ENCODE data around the gene GPC1. TPM values are rescaled to one million over a fixed set of nuclear protein-coding genes. Genes with fewer than 3 reads are reported as not detected.

GPC1 gene
- total RNA-seq, 1 donor from 2014 or later: 88.1 TPM

- peak; percentile 39 for DNase-seq (ENCODE audit: low spot score)
Measured at GRCh38 chr2:240396623-240397541, 38.6 kb upstream of the GPC1 start.

- peak; percentile 40 for DNase-seq (ENCODE audit: low spot score)
Measured at GRCh38 chr2:240397542-240397916, 37.9 kb upstream of the GPC1 start.

DNA sequence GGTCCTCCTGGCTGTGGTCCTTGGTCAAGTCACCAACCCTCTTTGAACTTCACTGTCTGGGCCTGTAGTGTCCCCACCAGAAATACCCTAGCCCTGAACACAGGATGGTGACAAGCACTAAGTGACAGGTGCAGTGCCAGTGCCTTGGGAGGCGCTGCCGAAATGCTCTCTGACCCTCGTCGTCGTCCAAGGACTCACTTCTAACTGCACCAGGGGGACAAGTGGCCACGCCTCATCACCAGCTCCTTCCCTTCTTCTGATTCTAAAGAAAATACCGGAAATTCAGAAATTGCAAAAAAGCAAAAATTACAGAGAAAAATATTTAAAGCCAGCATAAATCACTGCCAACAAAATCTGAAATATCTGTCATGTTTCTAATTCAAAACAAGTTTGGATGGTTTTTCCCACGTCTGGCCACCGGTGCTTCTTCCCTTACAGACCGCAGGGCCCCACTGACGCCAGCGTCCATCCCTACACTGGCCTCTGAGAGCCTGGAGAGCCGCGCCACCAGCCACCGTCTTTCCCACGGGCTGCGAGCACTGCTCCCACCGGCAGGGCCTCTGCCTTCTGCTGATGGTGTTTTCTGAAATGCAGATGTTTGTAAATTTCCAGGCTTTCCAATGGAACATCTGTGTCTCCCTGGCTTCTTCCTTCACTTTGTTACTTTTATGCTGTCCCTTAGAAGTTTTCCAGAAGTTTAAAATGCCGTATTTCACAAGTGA lies 37.4 kb upstream of the GPC1 start:
- peak; percentile 38 for DNase-seq (ENCODE audit: low spot score)

- peak; percentile 37 for DNase-seq (ENCODE audit: low spot score)
Measured at GRCh38 chr2:240398661-240399267, 36.7 kb upstream of the GPC1 start.

DNA sequence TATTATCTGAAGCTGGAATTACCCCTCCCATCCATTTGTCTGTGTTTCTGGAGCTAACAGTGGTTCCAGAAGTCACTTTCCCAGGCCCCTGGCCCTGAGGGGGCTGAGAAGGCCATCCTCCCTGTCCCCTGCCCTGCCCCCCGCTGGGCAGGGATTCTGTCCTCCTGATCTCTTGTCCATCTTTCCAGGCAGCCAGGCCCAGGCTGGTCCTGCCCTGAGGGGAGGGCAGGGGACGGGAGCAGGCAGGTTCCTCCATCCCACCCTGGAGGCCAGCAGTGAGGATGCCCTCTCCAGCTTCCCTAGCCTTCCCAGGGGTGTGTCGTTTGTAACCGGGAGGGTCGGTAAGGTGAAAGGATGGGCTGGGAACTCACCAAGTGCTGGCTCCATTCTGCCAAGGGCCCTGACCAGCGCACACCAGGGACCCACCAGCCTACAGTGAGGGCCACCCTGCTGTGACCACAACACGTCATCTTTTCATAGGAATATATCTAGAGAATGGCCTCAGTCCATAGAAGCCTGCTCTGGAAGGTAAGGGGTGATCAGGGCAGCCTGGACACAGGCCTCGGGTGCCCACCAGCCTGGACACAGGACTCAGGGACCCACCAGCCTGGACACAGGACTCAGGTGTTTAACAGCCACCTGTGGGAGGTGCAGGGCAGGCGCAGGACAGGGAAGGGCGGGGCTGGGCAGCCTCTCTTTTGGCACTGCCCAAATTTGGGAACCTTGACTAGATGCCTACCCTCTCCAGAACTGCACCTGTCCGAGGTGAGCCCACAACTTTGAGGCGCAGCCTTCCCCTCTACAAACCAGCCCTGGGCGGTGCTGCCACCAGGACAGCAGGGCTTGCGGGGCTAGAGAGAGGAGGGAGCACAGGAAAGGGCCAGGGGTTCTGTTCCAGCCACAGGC lies 35.8 kb upstream of the GPC1 start:
- DNase-seq (ENCODE audit: low spot score): peak; percentile 29

GRCh38 chr2:240400371-240401161 lies 34.9 kb upstream of the GPC1 start:
- peak; percentile 36 for DNase-seq (ENCODE audit: low spot score)

GRCh38 chr2:240401308-240401707 lies 34.2 kb upstream of the GPC1 start:
- no peak for DNase-seq (ENCODE audit: low spot score)

DNA sequence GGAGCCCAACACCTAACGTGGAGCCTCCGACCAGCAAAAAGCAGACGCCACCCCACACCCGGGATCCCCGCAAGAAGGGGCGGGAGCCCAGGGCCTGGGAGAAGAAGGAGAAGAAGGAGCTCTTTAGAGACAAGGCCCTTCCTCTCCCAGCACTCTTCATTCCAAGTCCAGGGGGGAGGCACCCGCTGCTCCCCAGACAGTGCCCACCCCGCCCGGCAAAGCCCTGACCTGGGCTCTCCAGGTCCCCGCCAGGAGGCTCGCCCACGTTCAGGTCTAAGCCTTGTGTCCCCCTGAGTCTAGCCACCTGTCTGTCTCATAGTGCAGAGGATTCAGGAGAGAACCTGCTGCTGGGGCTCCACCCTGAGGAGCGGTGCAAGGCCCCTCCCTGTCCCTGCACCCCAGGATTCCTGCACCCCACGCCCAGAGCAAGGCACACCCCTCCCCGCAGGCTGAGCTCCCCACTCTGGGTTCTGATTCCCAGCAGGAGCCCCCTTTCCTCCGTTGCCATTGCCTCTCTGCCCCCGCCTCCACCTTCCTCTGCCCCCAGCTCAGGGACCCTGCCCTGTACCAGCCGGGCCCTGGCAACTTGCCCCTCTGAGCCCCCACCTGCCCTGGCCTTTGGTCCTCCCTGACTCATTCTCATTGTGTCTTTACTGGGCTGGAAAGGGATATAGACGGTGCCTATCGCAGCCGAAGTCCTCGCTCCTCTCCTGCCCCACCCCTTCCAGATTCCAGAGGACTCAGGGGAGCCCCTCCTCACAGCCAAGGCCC lies 33.5 kb upstream of the GPC1 start:
- DNase-seq (ENCODE audit: low spot score): peak; percentile 41

DNA sequence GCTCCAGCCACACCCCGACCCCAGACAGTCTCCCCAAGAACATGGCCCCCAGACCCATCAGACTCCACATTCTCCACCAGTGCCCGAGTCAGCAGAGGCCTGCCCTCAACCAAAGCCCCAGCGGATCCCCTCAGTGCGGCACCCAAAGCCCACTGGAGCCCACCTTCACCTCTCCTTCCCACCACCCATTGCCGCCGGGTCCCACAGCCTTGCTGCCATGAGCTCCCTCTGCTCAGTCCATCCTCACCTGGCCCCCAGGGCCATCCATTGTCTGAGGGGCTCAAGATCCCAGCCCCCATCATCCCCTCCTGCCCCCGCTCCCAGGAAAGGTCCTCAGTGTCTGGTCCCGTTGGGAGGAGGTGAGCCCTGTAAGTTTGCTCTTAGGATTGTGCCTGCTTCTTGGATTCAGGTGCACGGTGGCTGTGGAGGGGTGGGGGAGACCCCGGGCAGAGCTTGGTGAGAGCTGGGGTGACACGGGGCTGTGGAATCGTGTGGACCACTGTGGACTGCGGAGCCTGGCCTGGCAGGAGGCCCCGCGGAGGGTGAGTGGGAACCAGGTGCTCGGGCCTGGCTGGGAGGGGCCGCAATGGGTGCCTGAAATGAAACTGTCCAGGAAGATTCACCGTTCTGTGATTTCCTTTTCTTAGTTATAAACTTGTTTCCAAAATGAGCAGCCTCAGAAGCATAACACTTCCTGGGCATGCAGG lies 32.7 kb upstream of the GPC1 start:
- DNase-seq (ENCODE audit: low spot score): peak; percentile 27

GRCh38 chr2:240403396-240404104 lies 31.9 kb upstream of the GPC1 start:
- DNase-seq (ENCODE audit: low spot score): peak; percentile 14

GRCh38 chr2:240404174-240404852 lies 31.1 kb upstream of the GPC1 start:
- peak; percentile 14 for DNase-seq (ENCODE audit: low spot score)

GRCh38 chr2:240405133-240405532 lies 30.3 kb upstream of the GPC1 start:
- peak; percentile 15 for DNase-seq (ENCODE audit: low spot score)

- peak; percentile 27 for DNase-seq (ENCODE audit: low spot score)
Measured at GRCh38 chr2:240405684-240406313, 29.7 kb upstream of the GPC1 start.

- no peak for DNase-seq (ENCODE audit: low spot score)
Measured at GRCh38 chr2:240407090-240407489, 28.4 kb upstream of the GPC1 start.

DNA sequence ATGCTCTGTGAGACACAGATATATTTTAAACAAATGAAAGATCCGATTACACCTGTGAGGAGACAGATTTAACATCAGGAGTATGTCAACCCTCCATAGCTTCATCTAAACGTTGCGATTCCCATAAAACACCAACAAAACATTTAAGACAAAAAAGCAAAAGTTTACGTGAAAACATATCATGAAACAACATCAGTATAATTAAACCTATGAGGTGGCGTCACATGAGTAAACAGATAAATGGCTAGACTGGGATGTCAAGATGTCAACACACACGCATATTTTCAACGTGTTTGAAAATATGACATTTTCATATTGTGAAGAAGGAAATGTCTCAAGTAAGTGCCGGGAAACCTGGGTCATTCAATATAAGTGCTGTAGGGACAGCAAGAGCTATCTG lies 25.5 kb upstream of the GPC1 start:
- DNase-seq (ENCODE audit: low spot score): no peak

DNA sequence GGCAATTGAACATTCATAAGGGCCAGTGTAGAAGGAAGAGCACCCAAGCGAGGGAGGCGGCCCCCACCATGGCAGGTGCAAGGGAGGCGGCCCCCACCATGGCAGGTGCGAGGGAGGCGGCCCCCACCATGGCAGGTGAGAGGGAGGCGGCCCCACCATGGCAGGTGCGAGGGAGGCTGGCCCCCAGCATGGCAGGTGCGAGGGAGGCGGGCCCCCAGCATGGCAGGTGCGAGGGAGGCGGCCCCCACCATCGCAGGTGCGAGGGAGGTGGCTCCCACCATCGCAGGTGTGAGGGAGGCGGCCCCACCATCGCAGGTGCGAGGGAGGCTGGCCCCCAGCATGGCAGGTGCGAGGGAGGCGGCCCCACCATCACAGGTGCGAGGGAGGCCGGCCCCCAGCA lies 24.7 kb upstream of the GPC1 start:
- DNase-seq (ENCODE audit: low spot score): peak; percentile 19
